Subcutaneous abdominal adipose tissue (tissue), 5 donors: ENCODE data around the gene FMNL3.

Experiments
- H3K27ac ChIP-seq: one replicate; pipeline ENCODE4 v1.7.0; 2013; ENCODE audit warnings: low read depth, mild to moderate bottlenecking, inconsistent platforms, low read length, moderate library complexity
- H3K27me3 ChIP-seq, 5 donors: one replicate each; pipeline ENCODE4 v1.7.0; 2013; ENCODE audit warnings: low read length in 5 of 5, inconsistent platforms in 1 of 5; ENCODE audit not compliant: control insufficient read depth in 5 of 5, insufficient read depth in 4 of 5
- H3K36me3 ChIP-seq, 5 donors: one replicate each; pipeline ENCODE4 v1.7.0; 2013; ENCODE audit warnings: low read length in 5 of 5; ENCODE audit not compliant: control insufficient read depth in 5 of 5, insufficient read depth in 5 of 5
- H3K4me1 ChIP-seq, 5 donors: one replicate each; pipeline ENCODE4 v1.7.0; 2013; ENCODE audit warnings: low read length in 5 of 5, mild to moderate bottlenecking in 3 of 5, moderate library complexity in 1 of 5; ENCODE audit not compliant: control insufficient read depth in 5 of 5, insufficient read depth in 5 of 5
- H3K4me3 ChIP-seq, 5 donors: one replicate each; pipeline ENCODE4 v1.7.0; 2013; ENCODE audit warnings: low read length in 5 of 5, low read depth in 1 of 5
- H3K9ac ChIP-seq, 5 donors: one replicate each; pipeline ENCODE4 v1.7.0; 2013; ENCODE audit warnings: low read length in 5 of 5, mild to moderate bottlenecking in 4 of 5, moderate library complexity in 3 of 5
- H3K9me3 ChIP-seq, 5 donors: one replicate each; pipeline ENCODE4 v1.7.0; 2013; ENCODE audit warnings: low read length in 5 of 5; ENCODE audit not compliant: control insufficient read depth in 5 of 5
- donor health status: healthy.
- donor health status: healthy.
- donor health status: healthy.
- donor health status: healthy.
- donor health status: healthy.

Gene FMNL3

GRCh38 chr12:49659753-49660152 lies 47.5 kb downstream of the FMNL3 start:
- peaks cover 22 to 96% (median 44%) of the 10 kb centered on the region in 5 donors for H3K4me1 ChIP-seq
- H3K9me3 ChIP-seq: no peaks in the 10 kb centered on the region
- no peak overlapping the region for H3K9ac ChIP-seq
- H3K36me3 ChIP-seq: peaks cover 0 to 43% (median 22%) of the 10 kb centered on the region in 5 donors
- H3K27me3 ChIP-seq: no peaks in the 10 kb centered on the region
- no peak overlapping the region for H3K4me3 ChIP-seq
- no peak overlapping the region for H3K27ac ChIP-seq

DNA sequence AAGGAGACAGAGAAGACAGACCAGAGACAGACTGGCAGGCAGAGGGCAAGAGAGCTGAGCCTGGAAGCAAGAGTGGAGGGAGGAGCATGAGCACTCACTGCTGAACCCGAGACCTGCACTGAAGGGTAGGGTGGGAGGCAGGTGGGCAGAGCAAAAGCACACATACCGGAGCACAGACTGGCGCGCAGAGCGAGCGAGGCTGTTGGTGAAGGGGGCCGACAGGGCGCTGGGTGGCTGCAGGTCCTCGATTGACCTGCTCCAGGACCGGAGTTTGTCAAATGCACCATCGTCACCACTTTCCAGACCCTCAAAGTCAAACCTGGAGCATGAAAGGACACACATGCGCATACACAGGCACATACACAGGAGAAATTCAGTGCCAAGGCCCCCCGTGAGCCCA lies 48.9 kb downstream of the FMNL3 start:
- H3K4me1 ChIP-seq: peaks cover 14 to 96% (median 33%) of the 10 kb centered on the region in 5 donors
- no peaks in the 10 kb centered on the region for H3K27me3 ChIP-seq
- no peak overlapping the region for H3K4me3 ChIP-seq
- peaks cover 0 to 57% (median 37%) of the 10 kb centered on the region in 5 donors for H3K36me3 ChIP-seq
- H3K9me3 ChIP-seq: no peaks in the 10 kb centered on the region
- peak overlapping the region; percentile 23 for H3K27ac ChIP-seq
- H3K9ac ChIP-seq: no peak overlapping the region

DNA sequence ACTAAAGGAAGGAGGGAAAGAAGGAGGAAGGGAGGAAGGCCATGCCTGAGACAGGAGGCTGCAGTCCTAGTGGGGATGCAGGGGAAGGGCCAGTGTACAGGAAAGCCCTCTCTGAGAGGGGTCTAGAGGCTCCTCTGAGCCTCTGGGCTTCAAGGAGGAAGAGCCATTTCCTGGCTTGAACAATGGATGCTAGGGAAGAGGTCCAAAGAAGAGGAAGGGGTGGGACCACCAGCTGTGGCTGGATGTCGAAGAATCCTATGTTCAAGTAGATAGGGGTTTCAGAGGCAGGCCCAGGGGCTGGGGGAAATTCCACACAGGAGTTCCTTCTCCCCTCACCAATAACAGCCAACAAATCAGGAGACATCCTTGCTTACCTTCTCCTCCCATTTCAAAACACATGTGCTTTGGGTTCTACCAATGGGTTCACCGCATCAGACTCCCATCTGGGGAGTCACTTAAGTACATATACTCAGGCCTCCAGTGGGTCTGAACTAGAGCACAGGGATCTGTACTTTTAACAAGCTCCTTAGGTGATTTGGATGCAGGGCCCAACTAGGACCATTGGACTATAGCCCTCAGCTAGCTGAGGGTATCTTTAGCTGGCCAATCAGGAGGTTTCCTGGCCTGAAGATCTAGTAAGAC lies 51.5 kb downstream of the FMNL3 start:
- H3K36me3 ChIP-seq: peaks cover 0 to 82% (median 61%) of the 10 kb centered on the region in 5 donors
- no peaks in the 10 kb centered on the region for H3K9me3 ChIP-seq
- H3K27me3 ChIP-seq: no peaks in the 10 kb centered on the region
- H3K27ac ChIP-seq: peak overlapping the region; percentile 79
- H3K4me1 ChIP-seq: peaks cover 0 to 72% (median 10%) of the 10 kb centered on the region in 5 donors
- no peak overlapping the region for H3K9ac ChIP-seq
- H3K4me3 ChIP-seq: no peak overlapping the region

DNA sequence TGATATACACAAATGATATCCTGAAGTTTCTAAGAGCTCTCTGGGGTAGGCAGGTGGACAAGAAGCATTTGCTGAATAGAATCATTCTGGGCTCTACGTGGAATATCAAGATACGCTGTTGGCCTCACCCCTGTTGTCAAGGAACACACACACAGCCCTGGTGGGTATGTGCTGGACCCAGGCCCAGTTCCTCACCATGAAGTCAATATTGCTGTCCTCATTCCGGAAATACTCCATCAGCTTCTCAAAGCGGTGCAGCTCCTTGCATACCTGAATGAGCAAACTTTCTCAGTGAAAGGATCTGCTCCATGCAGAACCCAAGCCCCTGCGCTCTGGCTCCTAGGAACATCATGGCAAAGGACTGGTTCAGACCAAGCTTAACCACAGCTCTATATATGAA lies 52.5 kb downstream of the FMNL3 start:
- no peaks in the 10 kb centered on the region for H3K27me3 ChIP-seq
- H3K9ac ChIP-seq: no peak overlapping the region
- H3K27ac ChIP-seq: peak overlapping the region; percentile 10
- peaks cover 0 to 89% (median 71%) of the 10 kb centered on the region in 5 donors for H3K36me3 ChIP-seq
- H3K4me1 ChIP-seq: peaks cover 0 to 67% (median 8%) of the 10 kb centered on the region in 5 donors
- H3K9me3 ChIP-seq: no peaks in the 10 kb centered on the region
- H3K4me3 ChIP-seq: no peak overlapping the region

DNA sequence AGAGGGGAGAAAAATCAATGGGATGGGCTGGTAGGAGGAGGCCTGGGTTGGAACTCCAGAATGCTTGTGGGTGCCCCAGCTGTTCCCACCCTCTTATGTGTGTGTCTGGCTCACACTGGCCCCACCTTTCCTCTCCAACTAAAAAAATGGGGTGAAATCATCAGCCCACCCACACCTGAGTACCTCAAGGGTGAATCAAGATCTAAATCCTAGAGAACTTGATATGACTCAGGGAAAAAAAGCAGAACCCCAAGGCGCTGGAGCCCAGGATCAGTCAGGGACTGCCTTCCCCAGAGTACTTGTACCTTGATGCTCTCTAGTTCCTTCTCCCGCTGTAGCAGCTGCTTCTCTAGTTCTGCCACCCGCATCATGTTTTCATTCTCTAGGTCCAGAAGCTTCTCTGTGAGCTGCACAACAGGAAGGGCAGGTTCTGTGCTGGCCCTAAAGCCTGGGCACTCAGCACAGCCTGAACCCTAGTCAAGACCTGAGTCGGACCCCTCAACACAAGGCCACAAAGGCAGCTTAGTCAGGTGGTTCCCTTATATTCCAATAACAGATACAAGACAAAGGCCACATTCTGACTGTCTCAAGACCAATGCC lies 54.2 kb downstream of the FMNL3 start:
- Histone ChIP-seq H3K27me3 (no peaks in the 10 kb centered on the region), H3K36me3 (peaks cover 0 to 95% (median 80%) of the 10 kb centered on the region in 5 donors), H3K4me3 (no peak overlapping the region), H3K9me3 (no peaks in the 10 kb centered on the region), H3K27ac (no peak overlapping the region), H3K9ac (no peak overlapping the region), H3K4me1 (peaks cover 0 to 69% (median 15%) of the 10 kb centered on the region in 5 donors)

DNA sequence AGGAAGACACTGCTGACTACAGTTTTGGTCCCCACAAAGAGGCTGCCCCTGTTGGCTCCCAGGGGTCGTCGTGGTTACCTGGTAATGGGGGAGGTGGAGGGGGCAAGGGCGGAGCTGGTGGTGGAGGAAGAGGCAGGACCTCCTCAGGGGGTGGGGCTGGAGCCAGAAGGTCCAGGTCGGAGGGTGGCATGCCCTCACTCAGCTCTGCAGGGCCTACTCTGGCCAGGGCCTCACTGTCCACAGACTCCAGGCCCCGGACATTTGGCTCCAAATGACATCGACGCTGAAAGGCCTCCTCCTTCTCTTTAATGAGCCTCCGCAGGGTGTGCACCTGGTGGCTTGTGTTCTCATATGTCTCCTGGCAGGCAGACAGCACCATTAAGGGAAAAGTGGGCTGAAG lies 55.4 kb downstream of the FMNL3 start:
- Histone ChIP-seq H3K27me3 (no peaks in the 10 kb centered on the region), H3K36me3 (peaks cover 0 to 94% (median 77%) of the 10 kb centered on the region in 5 donors), H3K9me3 (no peaks in the 10 kb centered on the region), H3K4me1 (peaks cover 0 to 69% (median 21%) of the 10 kb centered on the region in 5 donors), H3K4me3 (no peak overlapping the region), H3K27ac (no peak overlapping the region), H3K9ac (no peak overlapping the region)

- no peak overlapping the region for H3K27ac ChIP-seq
- H3K36me3 ChIP-seq: peaks cover 0 to 98% (median 85%) of the 10 kb centered on the region in 5 donors
- H3K9me3 ChIP-seq: no peaks in the 10 kb centered on the region
- peaks cover 0 to 69% (median 23%) of the 10 kb centered on the region in 5 donors for H3K4me1 ChIP-seq
- H3K27me3 ChIP-seq: no peaks in the 10 kb centered on the region
- no peak overlapping the region for H3K9ac ChIP-seq
- H3K4me3 ChIP-seq: no peak overlapping the region
Observed at GRCh38 chr12:49649892-49650291, 57.3 kb downstream of the FMNL3 start.

- no peaks in the 10 kb centered on the region for H3K9me3 ChIP-seq
- H3K36me3 ChIP-seq: peaks cover 0 to 95% (median 84%) of the 10 kb centered on the region in 5 donors
- H3K27ac ChIP-seq: no peak overlapping the region
- H3K27me3 ChIP-seq: no peaks in the 10 kb centered on the region
- no peak overlapping the region for H3K9ac ChIP-seq
- H3K4me3 ChIP-seq: no peak overlapping the region
- H3K4me1 ChIP-seq: peaks cover 0 to 69% (median 22%) of the 10 kb centered on the region in 5 donors
Observed at GRCh38 chr12:49649445-49649844, 57.8 kb downstream of the FMNL3 start.

DNA sequence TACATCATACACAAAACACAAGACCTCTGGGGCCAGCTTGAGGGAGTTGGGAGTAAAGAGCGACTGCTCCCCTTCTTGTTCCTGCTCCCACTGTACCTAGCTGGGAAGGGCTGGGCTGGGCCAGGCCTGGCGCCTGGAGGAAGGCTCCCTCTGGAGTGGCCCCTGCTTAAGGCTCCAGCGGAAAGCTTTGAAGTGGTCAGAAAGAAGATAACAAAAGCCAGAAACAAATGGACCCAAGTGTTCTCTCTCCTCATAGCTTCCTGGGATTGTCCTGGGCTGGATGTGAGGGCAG lies 58.5 kb downstream of the FMNL3 start:
- no peaks in the 10 kb centered on the region for H3K27me3 ChIP-seq
- H3K9ac ChIP-seq: no peak overlapping the region
- no peaks in the 10 kb centered on the region for H3K9me3 ChIP-seq
- H3K27ac ChIP-seq: peak overlapping the region; percentile 65
- no peak overlapping the region for H3K4me3 ChIP-seq
- H3K4me1 ChIP-seq: peaks cover 0 to 63% (median 21%) of the 10 kb centered on the region in 5 donors
- H3K36me3 ChIP-seq: peaks cover 0 to 96% (median 85%) of the 10 kb centered on the region in 5 donors

- peaks cover 0 to 96% (median 85%) of the 10 kb centered on the region in 5 donors for H3K36me3 ChIP-seq
- H3K27me3 ChIP-seq: no peaks in the 10 kb centered on the region
- peaks cover 0 to 58% (median 21%) of the 10 kb centered on the region in 5 donors for H3K4me1 ChIP-seq
- peak overlapping the region; percentile 65 for H3K27ac ChIP-seq
- peak overlapping the region in 1 of 5 donors; percentile 8 for H3K9ac ChIP-seq
- no peaks in the 10 kb centered on the region for H3K9me3 ChIP-seq
- H3K4me3 ChIP-seq: no peak overlapping the region
Observed at GRCh38 chr12:49647827-49648711, 59.1 kb downstream of the FMNL3 start.
